Osteocyte (in vitro differentiated cells): ENCODE data around the gene UGT1A10. TPM values are rescaled to one million over a fixed set of nuclear protein-coding genes. Genes with fewer than 3 reads are reported as not detected.

ENCODE experiments used
- total RNA-seq: library from RNA; stranded (reverse); gene quantifications from 2 replicates; pipeline ENCODE4 v1.2.1, GENCODE V29; 2021

UGT1A10 gene
- total RNA-seq, 1 donor from 2014 or later, result not detected

Other genes with a start within 250 kb of the UGT1A10 start
- 36.4 and 40.6 TPM in 2 replicates for gene USP40, start 69.7 kb upstream of the UGT1A10 start, total RNA-seq
- not detected in 2 replicates for gene UGT1A8, start 18.8 kb upstream of the UGT1A10 start, total RNA-seq
- not detected in 2 replicates for gene UGT1A9, start 35.5 kb downstream of the UGT1A10 start, total RNA-seq
- gene UGT1A7, start 45.5 kb downstream of the UGT1A10 start, total RNA-seq, result not detected in 2 replicates
- gene UGT1A6, start 56.4 kb downstream of the UGT1A10 start, total RNA-seq, result not detected in 2 replicates
- gene UGT1A5, start 76.5 kb downstream of the UGT1A10 start, total RNA-seq, result not detected in 2 replicates
- not detected in 2 replicates for gene UGT1A4, start 82.3 kb downstream of the UGT1A10 start, total RNA-seq
- not detected in 2 replicates for gene UGT1A3, start 92.6 kb downstream of the UGT1A10 start, total RNA-seq
- gene UGT1A1, start 123.8 kb downstream of the UGT1A10 start, total RNA-seq, result not detected in 2 replicates
- gene MROH2A, start 141.9 kb downstream of the UGT1A10 start, total RNA-seq, result not detected in 2 replicates
- 7.7 and 7.9 TPM in 2 replicates for gene HJURP, start 218.1 kb downstream of the UGT1A10 start, total RNA-seq